ENCODE results near the gene TBC1D22A. TPM values are rescaled to one million over a fixed set of nuclear protein-coding genes. Genes with fewer than 3 reads are reported as not detected.
A peak's percentile ranks its signal among the peaks of the same experiment; 100 is the strongest.

Gene TBC1D22A
- total RNA-seq, 1 donor from 2014 or later: 10.6 TPM

DNA sequence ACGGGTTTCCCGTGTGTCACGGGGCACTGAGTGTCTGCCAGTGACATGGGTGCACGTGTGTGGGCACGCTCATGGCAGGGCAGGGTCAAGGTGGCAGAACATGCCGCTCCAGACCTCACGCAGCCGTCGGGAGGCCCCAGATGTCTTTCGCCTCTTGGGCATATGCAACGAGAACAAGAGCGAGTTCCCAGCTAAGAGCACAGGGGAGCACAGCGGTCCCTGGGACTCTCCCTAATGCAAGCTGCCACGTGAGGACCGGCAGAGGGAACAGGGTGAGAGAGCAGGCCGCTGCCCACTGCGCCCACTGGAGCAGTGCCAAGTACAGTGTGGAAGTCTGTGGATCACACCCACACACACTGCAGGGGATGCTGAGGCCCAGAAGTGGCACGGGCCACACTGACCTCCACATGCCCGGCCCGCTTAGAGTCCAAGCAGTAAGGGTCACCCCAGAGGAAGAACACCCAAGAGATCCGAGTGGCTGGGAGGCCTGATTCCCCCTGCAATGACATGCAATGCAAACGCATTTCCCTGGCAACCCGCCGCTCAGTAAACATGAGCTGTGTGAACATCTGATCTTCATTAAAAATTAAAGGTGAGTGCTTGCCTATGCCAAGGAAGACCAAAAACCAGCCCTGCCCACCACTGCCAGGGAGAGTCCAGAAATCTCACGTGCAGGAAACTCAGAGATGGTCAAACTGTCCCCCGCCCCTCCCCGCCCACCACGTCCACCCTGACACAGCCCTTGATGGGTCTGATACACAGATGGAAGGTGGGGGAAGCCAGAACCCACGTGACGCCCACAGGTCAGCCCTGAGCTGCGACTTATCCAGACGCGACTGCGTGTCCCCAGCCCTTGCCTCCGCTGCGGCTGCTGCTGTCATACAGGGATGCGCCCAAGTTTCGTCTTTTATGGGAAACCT is 36.1 kb upstream of the TBC1D22A start:
- H3K4me1 ChIP-seq: peaks cover 2% of the 10 kb centered on the region
- H3K79me2 ChIP-seq (ENCODE audit: low read depth): peaks cover 34% of the 10 kb centered on the region
- H4K20me1 ChIP-seq (ENCODE audit: low read depth): peaks cover 88% of the 10 kb centered on the region
- TF ChIP-seq, protein P1, sequence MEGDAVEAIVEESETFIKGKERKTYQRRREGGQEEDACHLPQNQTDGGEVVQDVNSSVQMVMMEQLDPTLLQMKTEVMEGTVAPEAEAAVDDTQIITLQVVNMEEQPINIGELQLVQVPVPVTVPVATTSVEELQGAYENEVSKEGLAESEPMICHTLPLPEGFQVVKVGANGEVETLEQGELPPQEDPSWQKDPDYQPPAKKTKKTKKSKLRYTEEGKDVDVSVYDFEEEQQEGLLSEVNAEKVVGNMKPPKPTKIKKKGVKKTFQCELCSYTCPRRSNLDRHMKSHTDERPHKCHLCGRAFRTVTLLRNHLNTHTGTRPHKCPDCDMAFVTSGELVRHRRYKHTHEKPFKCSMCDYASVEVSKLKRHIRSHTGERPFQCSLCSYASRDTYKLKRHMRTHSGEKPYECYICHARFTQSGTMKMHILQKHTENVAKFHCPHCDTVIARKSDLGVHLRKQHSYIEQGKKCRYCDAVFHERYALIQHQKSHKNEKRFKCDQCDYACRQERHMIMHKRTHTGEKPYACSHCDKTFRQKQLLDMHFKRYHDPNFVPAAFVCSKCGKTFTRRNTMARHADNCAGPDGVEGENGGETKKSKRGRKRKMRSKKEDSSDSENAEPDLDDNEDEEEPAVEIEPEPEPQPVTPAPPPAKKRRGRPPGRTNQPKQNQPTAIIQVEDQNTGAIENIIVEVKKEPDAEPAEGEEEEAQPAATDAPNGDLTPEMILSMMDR (IDR thresholded peaks at IDR 0.05): no peak
- TF ChIP-seq EZH2phosphoT487 (IDR thresholded peaks at IDR 0.05) (no peak), EZH2 (IDR thresholded peaks at IDR 0.05) (no peak)
- no peaks in the 10 kb centered on the region for H3K9me3 ChIP-seq (ENCODE audit: low read depth)
- no peak overlapping the region for H3K4me2 ChIP-seq
- no peak overlapping the region for H3K27ac ChIP-seq
- Mint-ChIP-seq H3K4me1 (peaks cover 23% of the 10 kb centered on the region), H3K27ac (peak overlapping the region; percentile 78), H3K36me3 (peaks cover 8% of the 10 kb centered on the region), H3K27me3 (ENCODE audit: insufficient read depth, low read depth) (peaks cover 4% of the 10 kb centered on the region), H3K4me3 (no peak overlapping the region), H3K9me3 (no peaks in the 10 kb centered on the region)
- H3K36me3 ChIP-seq: no peaks in the 10 kb centered on the region
- no peaks in the 10 kb centered on the region for H3F3A ChIP-seq (ENCODE audit: low read depth)
- DNase-seq (ENCODE audit: low spot score): no peak
- H3K9ac ChIP-seq: no peak overlapping the region
- H3K4me3 ChIP-seq: no peak overlapping the region
- H2AFZ ChIP-seq (replicated peaks): no peak overlapping the region
- no peaks in the 10 kb centered on the region for H3K27me3 ChIP-seq

GRCh38 chr22:46726986-46727317 is 35.5 kb upstream of the TBC1D22A start:
- no peak overlapping the region for H3K4me3 Mint-ChIP-seq
- DNase-seq (ENCODE audit: low spot score): no peak
- peaks cover 88% of the 10 kb centered on the region for H4K20me1 ChIP-seq (ENCODE audit: low read depth)
- no peaks in the 10 kb centered on the region for H3K9me3 Mint-ChIP-seq
- no peak overlapping the region for H3K27ac ChIP-seq
- peaks cover 8% of the 10 kb centered on the region for H3K4me1 ChIP-seq
- no peak overlapping the region for H3K4me3 ChIP-seq
- no peaks in the 10 kb centered on the region for H3K36me3 ChIP-seq
- no peak overlapping the region for H2AFZ ChIP-seq (replicated peaks)
- peaks cover 4% of the 10 kb centered on the region for H3K27me3 Mint-ChIP-seq (ENCODE audit: insufficient read depth, low read depth)
- H3F3A ChIP-seq (ENCODE audit: low read depth): peaks cover 4% of the 10 kb centered on the region
- H3K79me2 ChIP-seq (ENCODE audit: low read depth): peaks cover 39% of the 10 kb centered on the region
- H3K9ac ChIP-seq: no peak overlapping the region
- H3K4me1 Mint-ChIP-seq: peaks cover 27% of the 10 kb centered on the region
- H3K4me2 ChIP-seq: no peak overlapping the region
- H3K27me3 ChIP-seq: no peaks in the 10 kb centered on the region
- H3K36me3 Mint-ChIP-seq: peaks cover 8% of the 10 kb centered on the region
- no peak overlapping the region for H3K27ac Mint-ChIP-seq
- TF ChIP-seq EZH2phosphoT487 (IDR thresholded peaks at IDR 0.05): no peak
- TF ChIP-seq EZH2 (IDR thresholded peaks at IDR 0.05): no peak
- no peaks in the 10 kb centered on the region for H3K9me3 ChIP-seq (ENCODE audit: low read depth)

- Mint-ChIP-seq H3K27ac (no peak overlapping the region), H3K4me1 (peaks cover 28% of the 10 kb centered on the region), H3K27me3 (ENCODE audit: insufficient read depth, low read depth) (peaks cover 4% of the 10 kb centered on the region), H3K9me3 (no peaks in the 10 kb centered on the region), H3K36me3 (peaks cover 8% of the 10 kb centered on the region), H3K4me3 (no peak overlapping the region)
- no peak for DNase-seq (ENCODE audit: low spot score)
- TF ChIP-seq, protein P1 (IDR thresholded peaks at IDR 0.05): no peak
- TF ChIP-seq EZH2phosphoT487 (IDR thresholded peaks at IDR 0.05) (no peak), EZH2 (IDR thresholded peaks at IDR 0.05) (no peak)
- H3K9ac ChIP-seq: no peak overlapping the region
- H3K36me3 ChIP-seq: no peaks in the 10 kb centered on the region
- H3K9me3 ChIP-seq (ENCODE audit: low read depth): no peaks in the 10 kb centered on the region
- no peak overlapping the region for H3K4me2 ChIP-seq
- peaks cover 91% of the 10 kb centered on the region for H4K20me1 ChIP-seq (ENCODE audit: low read depth)
- peaks cover 7% of the 10 kb centered on the region for H3F3A ChIP-seq (ENCODE audit: low read depth)
- H2AFZ ChIP-seq (replicated peaks): no peak overlapping the region
- no peaks in the 10 kb centered on the region for H3K27me3 ChIP-seq
- H3K79me2 ChIP-seq (ENCODE audit: low read depth): peaks cover 42% of the 10 kb centered on the region
- no peak overlapping the region for H3K27ac ChIP-seq
- H3K4me1 ChIP-seq: peaks cover 10% of the 10 kb centered on the region
- H3K4me3 ChIP-seq: no peak overlapping the region
These were observed 34.6 kb upstream of the TBC1D22A start for GRCh38 chr22:46727813-46728364.

GRCh38 chr22:46728470-46728869 is 34.0 kb upstream of the TBC1D22A start:
- TF ChIP-seq EZH2 (IDR thresholded peaks at IDR 0.05) (no peak), EZH2phosphoT487 (IDR thresholded peaks at IDR 0.05) (no peak)
- TF ChIP-seq, protein P1 (IDR thresholded peaks at IDR 0.05): no peak
- no peak overlapping the region for H3K4me3 Mint-ChIP-seq
- Histone ChIP-seq H3K4me1 (peaks cover 10% of the 10 kb centered on the region), H3F3A (ENCODE audit: low read depth) (peaks cover 8% of the 10 kb centered on the region), H3K27me3 (no peaks in the 10 kb centered on the region), H3K27ac (no peak overlapping the region), H3K36me3 (no peaks in the 10 kb centered on the region), H4K20me1 (ENCODE audit: low read depth) (peaks cover 91% of the 10 kb centered on the region), H3K79me2 (ENCODE audit: low read depth) (peaks cover 47% of the 10 kb centered on the region), H3K9ac (no peak overlapping the region), H3K4me3 (no peak overlapping the region), H3K9me3 (ENCODE audit: low read depth) (no peaks in the 10 kb centered on the region), H2AFZ (replicated peaks) (no peak overlapping the region), H3K4me2 (no peak overlapping the region)
- H3K27me3 Mint-ChIP-seq (ENCODE audit: insufficient read depth, low read depth): peaks cover 4% of the 10 kb centered on the region
- no peaks in the 10 kb centered on the region for H3K9me3 Mint-ChIP-seq
- no peak for DNase-seq (ENCODE audit: low spot score)
- H3K4me1 Mint-ChIP-seq: peaks cover 27% of the 10 kb centered on the region
- H3K27ac Mint-ChIP-seq: no peak overlapping the region
- H3K36me3 Mint-ChIP-seq: peaks cover 8% of the 10 kb centered on the region

All from neural progenitor cell (in vitro differentiated cells).